22Rv1 (cell line): ENCODE results near the gene RHOB.

Experiments used
- H3K27ac ChIP-seq: fragments of 450-650 bp; 2 replicates; pipeline ENCODE4 v1.5.1; 2017
- ZFX ChIP-seq: fragments of 450-650 bp; IDR thresholded peaks from 2 replicates; pipeline ENCODE4 v1.6.1; 2017; ENCODE audit warnings: antibody characterized with exemption, borderline replicate concordance
- TF ChIP-seq, protein P1 (sequence below): fragments of 450-650 bp; IDR thresholded peaks from 2 replicates; pipeline ENCODE4 v1.5.1; 2017; ENCODE audit warnings: mild to moderate bottlenecking

The RHOB gene

DNA sequence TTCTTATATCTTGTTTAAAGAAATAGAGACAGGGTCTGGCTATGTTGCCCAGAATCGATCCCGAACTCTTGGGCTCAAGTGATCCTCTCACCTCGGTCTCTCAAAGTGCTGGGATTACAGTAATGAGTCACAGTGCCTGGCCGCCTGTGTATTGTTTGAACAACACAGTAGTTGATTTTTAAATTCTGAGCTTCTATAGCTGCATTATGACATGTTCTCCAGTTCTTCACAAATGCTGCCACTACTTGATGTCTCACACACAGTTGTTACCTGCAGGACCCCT is 7.7 kb upstream of the RHOB start:
- H3K27ac ChIP-seq: peak overlapping the region; percentile 83
- TF ChIP-seq ZFX: no peak
- TF ChIP-seq, protein P1, sequence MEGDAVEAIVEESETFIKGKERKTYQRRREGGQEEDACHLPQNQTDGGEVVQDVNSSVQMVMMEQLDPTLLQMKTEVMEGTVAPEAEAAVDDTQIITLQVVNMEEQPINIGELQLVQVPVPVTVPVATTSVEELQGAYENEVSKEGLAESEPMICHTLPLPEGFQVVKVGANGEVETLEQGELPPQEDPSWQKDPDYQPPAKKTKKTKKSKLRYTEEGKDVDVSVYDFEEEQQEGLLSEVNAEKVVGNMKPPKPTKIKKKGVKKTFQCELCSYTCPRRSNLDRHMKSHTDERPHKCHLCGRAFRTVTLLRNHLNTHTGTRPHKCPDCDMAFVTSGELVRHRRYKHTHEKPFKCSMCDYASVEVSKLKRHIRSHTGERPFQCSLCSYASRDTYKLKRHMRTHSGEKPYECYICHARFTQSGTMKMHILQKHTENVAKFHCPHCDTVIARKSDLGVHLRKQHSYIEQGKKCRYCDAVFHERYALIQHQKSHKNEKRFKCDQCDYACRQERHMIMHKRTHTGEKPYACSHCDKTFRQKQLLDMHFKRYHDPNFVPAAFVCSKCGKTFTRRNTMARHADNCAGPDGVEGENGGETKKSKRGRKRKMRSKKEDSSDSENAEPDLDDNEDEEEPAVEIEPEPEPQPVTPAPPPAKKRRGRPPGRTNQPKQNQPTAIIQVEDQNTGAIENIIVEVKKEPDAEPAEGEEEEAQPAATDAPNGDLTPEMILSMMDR: no peak

DNA sequence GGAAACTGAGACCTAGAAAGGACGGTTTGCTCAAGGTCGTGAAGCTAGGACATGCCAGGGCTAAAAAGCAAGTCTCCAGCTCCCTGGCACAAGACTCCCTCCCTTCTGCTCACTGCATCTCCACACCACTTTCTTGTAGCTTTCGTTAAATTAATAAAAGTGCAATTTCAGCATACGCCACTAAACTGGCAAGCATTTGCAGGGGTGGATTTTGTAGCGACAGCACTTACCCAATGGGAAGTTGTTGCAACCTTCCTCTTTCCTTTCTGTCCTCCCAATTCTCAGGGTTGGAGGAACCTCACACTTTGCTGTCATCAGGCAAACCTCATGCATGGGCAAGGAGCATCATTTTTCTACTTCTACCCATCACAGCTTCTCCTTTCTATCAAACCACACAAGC is 7.4 kb upstream of the RHOB start:
- peak overlapping the region; percentile 83 for H3K27ac ChIP-seq
- TF ChIP-seq, protein P1: no peak
- no peak for TF ChIP-seq ZFX

DNA sequence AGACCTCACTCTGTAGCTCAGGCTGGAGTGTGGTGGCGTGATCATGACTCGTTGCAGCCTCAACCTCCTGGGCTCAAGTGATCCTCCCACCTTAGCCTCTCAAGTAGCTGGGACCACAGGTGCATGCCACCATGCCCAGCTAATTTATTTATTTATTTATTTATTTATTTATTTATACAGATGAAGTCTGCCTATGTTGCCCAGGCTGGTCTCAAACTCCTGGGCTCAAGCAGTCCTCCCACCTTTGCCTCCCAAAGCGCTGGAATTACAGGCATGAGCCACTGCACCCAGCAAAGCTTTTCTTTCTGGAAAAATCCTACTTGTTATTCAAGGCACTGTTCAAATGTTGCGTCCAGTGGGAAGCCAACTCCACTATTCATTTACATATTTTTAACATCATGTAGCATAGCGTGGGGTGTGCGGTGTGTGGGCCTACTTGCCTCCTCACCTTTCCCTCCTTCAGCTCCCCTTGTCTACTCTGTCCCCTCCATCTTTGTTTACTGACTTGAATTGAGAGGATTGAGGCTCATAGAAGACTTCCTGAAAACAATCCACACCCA is 6.8 kb upstream of the RHOB start:
- H3K27ac ChIP-seq: peak overlapping the region; percentile 83

DNA sequence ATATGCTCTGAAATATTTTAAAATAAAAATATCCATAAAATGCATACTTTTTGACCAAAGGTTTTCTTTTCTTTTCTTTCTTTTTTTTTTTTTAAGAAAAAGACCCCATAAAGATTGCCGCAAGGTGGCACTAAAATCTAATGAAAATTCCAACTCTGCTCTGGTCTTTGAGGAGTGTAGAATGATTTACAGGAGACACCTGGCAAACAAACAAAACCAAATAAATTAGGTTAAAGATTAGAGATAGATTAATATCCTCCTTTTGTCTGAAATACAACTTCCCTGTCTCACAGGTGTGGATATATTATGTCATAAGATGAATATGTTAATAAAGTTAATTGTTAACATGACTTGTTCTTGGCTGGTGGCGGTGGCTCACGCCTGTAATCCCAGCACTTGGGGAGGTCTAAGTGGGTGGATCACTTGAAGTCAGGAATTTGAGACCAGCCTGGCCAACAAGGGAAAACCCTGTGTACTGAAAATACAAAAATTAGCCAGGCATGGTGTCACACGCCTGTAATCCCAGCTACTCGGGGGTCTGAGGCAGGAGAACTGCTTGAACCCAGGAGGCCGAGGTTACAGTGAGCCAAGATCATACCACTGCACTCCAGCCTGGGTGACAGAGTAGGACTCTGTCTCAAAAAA is 3.5 kb upstream of the RHOB start:
- no peak for TF ChIP-seq ZFX
- TF ChIP-seq, protein P1: peak; percentile 76
- peak overlapping the region; percentile 68 for H3K27ac ChIP-seq

More for the DNA sequence above, 6.8 kb upstream of the RHOB start:
- TF ChIP-seq, protein P1: no peak
- TF ChIP-seq ZFX: no peak

DNA sequence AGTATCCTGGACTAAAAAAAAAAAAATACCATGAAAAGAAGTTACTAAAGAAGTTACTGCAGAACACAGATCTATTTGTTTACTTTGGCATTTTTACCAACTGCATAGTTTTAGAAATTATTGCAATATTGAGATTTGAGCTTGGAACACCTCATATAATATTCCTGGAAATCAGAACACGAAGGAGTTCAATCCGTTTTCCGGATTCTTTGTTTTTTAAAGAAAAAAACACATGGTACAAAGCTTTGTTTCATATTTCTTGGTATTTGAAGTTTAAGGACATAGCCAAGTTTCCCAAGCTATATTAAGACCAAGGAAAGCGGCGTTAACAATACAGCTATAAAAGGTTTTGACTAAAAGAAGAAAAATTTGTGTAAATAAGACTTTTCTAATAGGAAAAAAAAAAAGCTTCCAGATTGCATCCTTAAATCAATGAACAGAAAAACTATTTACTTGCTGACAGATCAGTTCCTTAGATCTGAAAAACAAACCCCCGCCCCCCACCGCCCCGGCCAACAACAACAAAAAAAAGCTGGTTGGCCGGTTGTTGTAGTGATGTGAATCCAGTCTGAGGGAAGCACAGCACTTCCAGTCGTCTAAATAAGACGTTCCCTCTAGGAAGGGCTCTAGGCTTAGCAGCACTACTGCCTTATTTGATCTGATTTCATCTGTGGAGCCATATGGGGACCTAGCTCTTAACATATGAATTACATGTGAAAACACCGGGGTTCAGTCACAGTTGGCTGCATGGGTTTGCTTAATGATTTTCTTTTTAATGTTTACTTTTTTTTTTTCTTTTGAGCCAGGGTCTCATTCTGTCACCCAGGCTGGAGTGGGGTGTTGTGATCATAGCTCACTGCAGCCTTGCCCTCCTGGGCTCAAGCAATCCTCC is 2.5 kb upstream of the RHOB start:
- H3K27ac ChIP-seq: peak overlapping the region; percentile 68
- no peak for TF ChIP-seq ZFX
- TF ChIP-seq, protein P1: no peak

DNA sequence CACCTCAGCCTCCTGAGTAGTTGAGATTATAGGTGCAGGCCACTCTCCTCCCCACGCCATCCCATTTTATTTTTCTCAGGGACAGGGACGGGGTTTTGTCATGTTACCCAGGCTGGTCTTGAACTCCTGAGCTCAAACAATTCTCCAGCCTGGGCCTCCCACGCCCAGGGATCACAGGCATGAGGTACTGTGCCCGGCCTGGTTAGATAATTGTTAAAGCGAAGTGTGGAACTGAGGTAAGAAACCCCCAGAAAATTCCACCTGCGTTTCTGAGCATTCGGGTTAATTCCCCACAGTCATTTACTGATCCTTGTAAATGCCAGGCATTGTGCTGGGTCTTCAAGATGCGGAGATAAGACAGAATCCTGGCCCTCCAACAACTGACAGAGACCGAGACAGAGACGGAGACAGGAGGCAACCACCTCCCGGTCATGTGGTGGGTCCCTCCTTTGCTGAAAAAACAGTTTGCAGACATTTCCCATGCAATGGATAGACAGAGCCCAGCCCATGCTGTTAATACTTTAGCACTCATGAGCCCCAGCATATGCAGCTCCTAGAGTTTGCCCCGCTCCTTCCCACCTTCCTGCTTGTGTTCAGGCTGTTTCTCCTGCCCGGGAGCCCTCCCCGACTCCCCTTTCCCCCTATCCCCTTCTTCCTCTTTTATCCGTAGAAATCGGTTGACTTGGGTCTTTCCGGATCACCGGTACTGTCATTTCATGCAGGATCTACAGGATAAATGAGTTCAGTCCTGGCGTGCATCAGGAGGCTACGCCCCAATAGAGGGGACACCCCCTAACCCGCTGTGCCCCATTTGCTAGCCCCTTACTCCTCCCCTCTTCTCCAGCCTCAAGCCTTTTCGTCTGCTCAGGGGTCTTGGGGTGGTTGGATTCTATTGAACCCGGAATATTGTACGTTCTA is 1.6 kb upstream of the RHOB start:
- peak overlapping the region; percentile 68 for H3K27ac ChIP-seq
- TF ChIP-seq, protein P1: no peak
- TF ChIP-seq ZFX: no peak
